ENCODE measurements around the gene DPP6.

DNA sequence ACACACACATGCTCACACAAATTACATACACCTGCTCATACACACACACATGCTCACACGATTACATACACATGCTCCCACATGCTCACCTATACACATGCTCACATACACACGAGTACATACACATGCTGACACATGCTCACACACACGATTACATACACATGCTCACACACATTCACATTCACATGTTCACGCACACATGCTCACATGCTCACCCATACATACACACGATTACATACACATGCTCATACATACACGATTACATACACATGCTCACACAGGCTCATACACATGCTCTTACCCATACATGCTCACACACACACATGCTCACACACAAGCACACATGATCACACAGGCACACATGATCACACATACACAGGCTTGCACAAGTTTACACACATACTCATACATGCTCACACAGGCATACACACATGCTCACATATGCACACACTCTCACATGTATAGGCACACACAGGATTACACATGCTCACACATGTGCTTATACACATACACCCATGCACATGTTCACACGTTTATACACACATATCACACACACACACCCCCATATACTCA, 832.2 kb downstream of the DPP6 start:
- TF ChIP-seq, protein P1, sequence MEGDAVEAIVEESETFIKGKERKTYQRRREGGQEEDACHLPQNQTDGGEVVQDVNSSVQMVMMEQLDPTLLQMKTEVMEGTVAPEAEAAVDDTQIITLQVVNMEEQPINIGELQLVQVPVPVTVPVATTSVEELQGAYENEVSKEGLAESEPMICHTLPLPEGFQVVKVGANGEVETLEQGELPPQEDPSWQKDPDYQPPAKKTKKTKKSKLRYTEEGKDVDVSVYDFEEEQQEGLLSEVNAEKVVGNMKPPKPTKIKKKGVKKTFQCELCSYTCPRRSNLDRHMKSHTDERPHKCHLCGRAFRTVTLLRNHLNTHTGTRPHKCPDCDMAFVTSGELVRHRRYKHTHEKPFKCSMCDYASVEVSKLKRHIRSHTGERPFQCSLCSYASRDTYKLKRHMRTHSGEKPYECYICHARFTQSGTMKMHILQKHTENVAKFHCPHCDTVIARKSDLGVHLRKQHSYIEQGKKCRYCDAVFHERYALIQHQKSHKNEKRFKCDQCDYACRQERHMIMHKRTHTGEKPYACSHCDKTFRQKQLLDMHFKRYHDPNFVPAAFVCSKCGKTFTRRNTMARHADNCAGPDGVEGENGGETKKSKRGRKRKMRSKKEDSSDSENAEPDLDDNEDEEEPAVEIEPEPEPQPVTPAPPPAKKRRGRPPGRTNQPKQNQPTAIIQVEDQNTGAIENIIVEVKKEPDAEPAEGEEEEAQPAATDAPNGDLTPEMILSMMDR (IDR thresholded peaks at IDR 0.05): no peak
- TF ChIP-seq POLR2A (IDR thresholded peaks at IDR 0.05) (no peak), POLR2AphosphoS5 (IDR thresholded peaks at IDR 0.05) (no peak), EP300 (IDR thresholded peaks at IDR 0.05) (no peak)
